Stimulated activated CD4-positive, alpha-beta T cell treated with anti-CD3 and anti-CD28 coated beads, Interleukin-15, amount 100 ng/mL, for 1 hour (primary cell): ENCODE data around the gene WWOX.
"Not testable (repeated sequence)": the region's sequence is repeated elsewhere in the genome, so short reads cannot be mapped to it uniquely, and the experiment has no call there.

Experiments
- DNase-seq, 2 donors: peaks; one replicate each; pipeline ENCODE4 v3.0.0-alpha.2; 2020; ENCODE audit warnings: low read depth in 1 of 2, low spot score in 1 of 2

WWOX gene

GRCh38 chr16:79041206-79041605 is 941.8 kb downstream of the WWOX start:
- no peak for DNase-seq

- no peak for DNase-seq
Observed at GRCh38 chr16:79042141-79042540, 942.7 kb downstream of the WWOX start.

DNA sequence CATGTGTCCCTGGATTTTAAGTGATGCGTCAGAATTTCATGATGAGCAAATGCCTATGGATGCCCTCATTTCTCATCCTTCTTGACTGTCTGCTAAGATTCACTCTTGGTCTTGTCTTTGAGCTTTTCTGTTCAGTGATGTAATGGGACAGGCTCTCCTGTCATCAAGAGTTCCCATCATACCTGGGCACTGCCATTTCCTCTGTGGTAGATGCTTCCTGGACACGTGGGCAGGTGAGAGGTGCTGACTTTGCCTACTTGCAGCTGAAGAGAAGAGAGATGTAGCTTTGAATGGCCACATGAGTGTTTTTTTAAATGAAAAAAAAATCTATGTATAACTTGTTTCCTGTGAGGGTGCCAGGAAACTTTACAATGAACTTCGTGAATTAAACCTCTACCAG is 943.4 kb downstream of the WWOX start:
- DNase-seq, result no peak

DNA sequence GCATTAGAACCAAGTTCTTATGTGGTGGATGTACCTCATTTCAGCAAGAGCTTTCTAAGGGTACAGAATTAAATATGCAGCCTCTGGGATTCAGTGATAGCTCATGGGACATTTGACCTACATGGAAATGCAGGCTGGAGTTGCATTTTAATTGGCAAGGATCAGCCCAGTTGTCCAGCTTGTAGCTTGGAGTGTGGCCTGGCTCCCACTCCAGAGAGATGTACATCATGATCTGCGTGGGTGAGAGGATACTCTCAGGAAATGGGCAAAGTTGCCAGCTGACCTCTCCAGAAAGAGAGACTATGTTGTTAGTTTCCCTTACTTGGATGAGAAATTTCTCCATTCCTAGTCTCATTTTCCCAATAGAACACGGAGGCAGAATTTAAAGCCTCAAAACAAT is 945.7 kb downstream of the WWOX start:
- DNase-seq, result no peak

- DNase-seq, result no peak
Observed at GRCh38 chr16:79047337-79047736, 947.9 kb downstream of the WWOX start.

DNA sequence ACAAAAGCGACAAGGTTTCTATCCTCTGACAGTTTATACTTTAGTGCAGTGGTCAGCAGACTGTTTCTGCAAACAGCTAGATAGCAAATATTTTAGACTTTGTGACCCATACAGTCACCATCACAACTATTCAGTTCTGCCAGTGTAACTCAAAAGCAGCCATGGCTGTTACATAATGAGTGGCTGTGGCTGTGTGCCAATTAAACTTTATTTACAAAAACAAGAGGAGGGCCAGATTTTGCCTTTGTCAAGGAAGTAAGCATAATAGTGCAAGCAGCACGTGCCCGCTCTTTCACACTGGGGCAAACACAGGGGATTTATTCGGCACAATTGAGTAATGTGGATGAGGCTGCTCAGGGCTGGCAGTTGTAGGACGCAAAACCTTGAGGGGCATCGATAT is 949.6 kb downstream of the WWOX start:
- DNase-seq, result no peak

DNA sequence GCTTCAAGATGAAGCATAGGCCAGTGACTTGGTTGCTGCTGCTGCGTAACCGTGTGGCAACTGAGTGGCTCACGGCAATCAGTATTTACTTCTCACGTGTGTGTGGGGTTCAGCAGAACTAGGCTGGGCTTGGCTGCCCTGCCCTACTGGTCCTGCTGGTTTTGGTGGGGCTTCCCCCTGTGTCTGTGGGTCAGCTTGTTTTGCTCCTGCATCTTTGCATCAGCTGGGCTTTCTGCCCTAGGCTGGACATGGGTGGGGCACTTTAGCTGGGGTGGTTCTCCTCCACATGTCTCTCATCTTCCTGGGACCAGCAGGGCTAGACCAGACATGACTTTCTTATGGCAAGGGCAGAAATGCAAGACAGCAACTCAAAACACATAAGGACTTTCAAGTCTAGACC is 950.6 kb downstream of the WWOX start:
- DNase-seq, result no peak

- no peak for DNase-seq
Observed at GRCh38 chr16:79051313-79051712, 951.9 kb downstream of the WWOX start.

GRCh38 chr16:79052198-79052597 is 952.7 kb downstream of the WWOX start:
- DNase-seq, result not testable (repeated sequence)

DNA sequence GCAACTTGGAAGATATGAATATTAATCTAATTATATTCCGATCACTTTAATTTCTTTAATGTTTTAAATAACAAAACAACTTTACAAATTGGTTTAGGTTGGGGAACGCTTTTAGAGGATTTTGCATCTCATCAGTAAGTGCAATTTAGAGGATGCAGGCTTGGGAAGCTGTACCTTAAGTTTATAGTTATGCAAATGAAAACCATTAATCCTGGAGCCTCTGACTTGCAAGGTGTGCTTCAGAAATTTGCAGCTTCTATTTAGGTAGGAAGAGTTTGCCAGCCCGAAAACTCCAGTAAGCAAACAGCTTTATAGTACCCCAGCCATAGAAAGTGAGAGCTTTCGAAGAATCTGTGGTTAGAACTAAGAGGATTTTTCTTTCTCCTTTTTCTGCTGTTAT is 954.1 kb downstream of the WWOX start:
- DNase-seq, result no peak

GRCh38 chr16:79054211-79054984 is 954.9 kb downstream of the WWOX start:
- no peak for DNase-seq

GRCh38 chr16:79055251-79055970 is 956.0 kb downstream of the WWOX start:
- no peak for DNase-seq

GRCh38 chr16:79061181-79061580 is 961.7 kb downstream of the WWOX start:
- no peak for DNase-seq

- no peak for DNase-seq
Observed at GRCh38 chr16:79062336-79062735, 962.9 kb downstream of the WWOX start.

GRCh38 chr16:79062821-79063220 is 963.4 kb downstream of the WWOX start:
- no peak for DNase-seq

DNA sequence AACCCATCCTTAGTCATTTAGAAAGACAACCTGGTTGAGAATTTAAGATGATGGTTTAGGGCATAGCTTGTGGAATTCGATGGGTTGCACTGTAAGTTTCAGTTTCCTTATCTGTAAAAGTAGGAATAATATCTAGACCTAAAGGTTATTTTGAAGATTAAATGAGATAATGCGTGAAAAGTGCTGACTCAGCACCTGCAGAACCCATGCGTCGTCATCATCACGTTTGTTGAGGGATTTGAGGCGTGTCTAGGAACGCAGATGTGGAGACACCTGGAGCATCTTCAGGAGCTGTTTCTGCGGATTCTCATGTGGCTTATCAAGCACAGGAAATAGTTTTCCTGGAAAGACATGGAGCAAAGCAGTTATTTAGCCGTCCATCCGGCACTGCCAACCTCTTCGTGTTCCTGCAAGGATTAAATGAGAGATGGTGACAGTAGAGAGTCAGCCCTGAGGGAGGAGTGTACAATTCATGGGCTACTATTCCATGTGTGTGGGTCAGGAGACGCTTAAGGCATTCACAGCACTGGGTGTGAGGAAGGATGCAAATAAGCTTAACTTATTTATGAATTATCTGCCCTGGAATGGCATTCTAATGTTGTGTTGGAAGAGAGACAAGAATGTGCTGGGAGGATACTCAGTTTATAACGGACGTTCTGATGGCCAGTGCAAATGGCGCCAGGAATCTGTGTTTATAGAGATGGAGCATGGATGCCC is 965.0 kb downstream of the WWOX start:
- DNase-seq, result no peak

- no peak for DNase-seq
Observed at GRCh38 chr16:79066561-79066960, 967.1 kb downstream of the WWOX start.

DNA sequence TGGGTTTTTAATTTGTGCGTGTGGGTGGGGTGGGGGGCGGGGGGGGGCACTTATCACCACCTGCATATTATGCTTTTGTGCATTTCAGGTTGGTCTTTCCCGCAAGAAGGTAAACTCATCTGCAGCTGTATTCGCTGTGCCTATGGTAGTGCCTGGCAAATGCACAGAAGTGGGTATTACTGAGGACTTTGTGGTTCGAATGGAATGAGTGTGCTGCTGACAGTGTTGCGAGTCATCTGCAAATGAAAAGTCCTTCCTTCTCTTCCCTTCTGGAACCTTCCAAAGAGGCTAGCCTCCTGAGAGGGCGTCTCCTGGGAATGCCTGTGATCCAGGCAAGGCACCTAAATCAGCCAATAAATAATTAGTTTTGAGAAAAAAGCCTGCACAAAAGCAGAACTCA is 968.1 kb downstream of the WWOX start:
- no peak for DNase-seq

GRCh38 chr16:79069121-79069520 is 969.7 kb downstream of the WWOX start:
- no peak for DNase-seq

DNA sequence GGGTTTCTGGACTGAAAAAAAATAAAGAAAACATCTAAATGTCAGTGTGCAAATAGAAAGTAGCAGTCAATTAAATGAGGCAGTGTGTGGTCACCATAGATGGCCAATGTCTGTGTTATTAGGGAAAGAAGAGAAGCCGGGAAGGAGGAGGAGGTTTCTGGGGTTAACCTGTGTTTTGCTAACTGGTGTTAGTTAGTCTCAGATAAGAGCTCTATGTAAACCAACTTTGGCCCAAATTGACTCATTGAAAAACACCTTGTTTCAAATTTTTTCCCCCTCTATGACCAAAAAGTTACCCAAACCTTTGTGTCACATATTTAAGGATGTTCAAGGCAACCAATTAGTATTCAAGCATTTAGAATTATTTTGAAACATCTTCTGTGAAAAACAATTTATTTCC is 970.2 kb downstream of the WWOX start:
- no peak for DNase-seq

- DNase-seq, result no peak
Observed at GRCh38 chr16:79071424-79071823, 972.0 kb downstream of the WWOX start.

DNA sequence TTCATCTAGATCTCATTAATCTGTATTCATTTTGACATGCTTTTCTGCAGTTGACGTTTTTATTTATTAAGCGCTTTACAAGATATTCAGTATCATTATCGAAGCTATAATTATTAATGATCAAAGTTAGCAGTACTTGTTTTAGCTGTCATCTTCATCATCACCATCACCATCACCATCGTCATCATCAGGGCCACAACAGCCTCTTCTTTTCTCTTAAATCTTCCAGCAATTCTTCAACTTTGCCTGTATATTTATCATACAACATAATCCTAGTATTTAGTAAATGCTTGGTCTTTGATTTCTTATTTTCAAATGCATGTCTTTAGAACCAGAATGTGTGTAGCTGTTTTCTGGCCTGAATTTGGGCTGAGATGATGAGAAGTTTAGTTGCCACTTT is 973.1 kb downstream of the WWOX start:
- no peak for DNase-seq
